GM18870 (cell line): ENCODE measurements around the gene NLRC5.
A peak's percentile ranks its signal among the peaks of the same experiment; 100 is the strongest.

ENCODE experiments used
- ATAC-seq: cut with Tn5 transposase; IDR thresholded peaks from one replicate; pipeline ENCODE4 v1.9.1; 2021; ENCODE audit warnings: moderate library complexity; ENCODE audit not compliant: unreplicated experiment

The NLRC5 gene, protein sequence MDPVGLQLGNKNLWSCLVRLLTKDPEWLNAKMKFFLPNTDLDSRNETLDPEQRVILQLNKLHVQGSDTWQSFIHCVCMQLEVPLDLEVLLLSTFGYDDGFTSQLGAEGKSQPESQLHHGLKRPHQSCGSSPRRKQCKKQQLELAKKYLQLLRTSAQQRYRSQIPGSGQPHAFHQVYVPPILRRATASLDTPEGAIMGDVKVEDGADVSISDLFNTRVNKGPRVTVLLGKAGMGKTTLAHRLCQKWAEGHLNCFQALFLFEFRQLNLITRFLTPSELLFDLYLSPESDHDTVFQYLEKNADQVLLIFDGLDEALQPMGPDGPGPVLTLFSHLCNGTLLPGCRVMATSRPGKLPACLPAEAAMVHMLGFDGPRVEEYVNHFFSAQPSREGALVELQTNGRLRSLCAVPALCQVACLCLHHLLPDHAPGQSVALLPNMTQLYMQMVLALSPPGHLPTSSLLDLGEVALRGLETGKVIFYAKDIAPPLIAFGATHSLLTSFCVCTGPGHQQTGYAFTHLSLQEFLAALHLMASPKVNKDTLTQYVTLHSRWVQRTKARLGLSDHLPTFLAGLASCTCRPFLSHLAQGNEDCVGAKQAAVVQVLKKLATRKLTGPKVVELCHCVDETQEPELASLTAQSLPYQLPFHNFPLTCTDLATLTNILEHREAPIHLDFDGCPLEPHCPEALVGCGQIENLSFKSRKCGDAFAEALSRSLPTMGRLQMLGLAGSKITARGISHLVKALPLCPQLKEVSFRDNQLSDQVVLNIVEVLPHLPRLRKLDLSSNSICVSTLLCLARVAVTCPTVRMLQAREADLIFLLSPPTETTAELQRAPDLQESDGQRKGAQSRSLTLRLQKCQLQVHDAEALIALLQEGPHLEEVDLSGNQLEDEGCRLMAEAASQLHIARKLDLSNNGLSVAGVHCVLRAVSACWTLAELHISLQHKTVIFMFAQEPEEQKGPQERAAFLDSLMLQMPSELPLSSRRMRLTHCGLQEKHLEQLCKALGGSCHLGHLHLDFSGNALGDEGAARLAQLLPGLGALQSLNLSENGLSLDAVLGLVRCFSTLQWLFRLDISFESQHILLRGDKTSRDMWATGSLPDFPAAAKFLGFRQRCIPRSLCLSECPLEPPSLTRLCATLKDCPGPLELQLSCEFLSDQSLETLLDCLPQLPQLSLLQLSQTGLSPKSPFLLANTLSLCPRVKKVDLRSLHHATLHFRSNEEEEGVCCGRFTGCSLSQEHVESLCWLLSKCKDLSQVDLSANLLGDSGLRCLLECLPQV (N-terminal part only)

DNA sequence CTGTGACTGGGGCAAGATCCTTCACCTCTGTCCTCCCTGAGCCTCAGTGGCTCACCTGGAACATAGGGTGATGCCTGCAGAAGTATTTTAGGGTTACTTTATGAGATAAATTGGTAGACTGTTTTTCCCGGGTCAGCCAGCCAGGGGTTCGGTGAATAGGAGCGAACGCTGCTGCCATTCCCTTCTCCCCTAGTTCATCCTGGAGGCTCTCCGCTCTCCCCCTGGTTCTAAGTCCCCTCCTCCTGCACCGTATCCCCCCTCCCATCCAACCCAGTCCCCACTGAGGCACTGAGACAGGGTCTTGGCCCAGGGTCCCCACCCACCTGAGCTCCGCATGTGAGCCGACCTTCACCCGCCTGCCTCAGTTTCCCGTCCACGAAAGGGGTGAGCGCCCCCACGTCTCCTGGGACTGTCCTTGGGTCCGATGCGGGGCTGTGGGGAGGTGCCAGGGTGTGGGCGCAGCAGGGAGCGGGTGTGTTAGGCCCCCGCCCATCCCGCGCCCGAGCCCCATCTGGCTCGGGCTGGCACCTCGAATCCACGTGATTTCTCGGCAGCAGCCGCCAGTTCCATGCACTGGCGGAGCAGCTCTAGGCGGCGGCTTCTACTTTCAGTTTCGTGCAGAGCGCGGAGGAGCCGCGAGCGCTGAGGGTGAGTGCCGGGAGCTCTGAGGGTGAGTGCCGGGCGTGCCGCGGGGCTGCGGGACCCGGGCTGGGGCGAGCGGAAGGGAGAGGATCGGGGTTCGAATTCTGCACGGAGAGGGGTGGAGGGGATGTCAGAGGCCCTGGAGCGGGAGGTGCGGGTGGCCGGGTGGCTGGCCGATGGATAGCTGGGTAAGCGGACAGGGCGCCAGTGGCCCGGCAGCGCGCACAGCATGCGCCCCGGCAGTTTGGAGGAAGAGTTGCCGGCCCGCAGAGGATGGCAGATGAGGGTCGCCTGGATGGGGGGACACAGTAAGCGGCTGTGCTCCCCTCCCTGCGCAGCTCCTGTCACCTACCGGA is at the start of gene NLRC5:
NLRC5 (plus strand) TSS at position 610 of the 998 bp plus-strand sequence. CDS start 31,156 bp downstream, outside the sequence.
- ATAC-seq, result peak; percentile 54

DNA sequence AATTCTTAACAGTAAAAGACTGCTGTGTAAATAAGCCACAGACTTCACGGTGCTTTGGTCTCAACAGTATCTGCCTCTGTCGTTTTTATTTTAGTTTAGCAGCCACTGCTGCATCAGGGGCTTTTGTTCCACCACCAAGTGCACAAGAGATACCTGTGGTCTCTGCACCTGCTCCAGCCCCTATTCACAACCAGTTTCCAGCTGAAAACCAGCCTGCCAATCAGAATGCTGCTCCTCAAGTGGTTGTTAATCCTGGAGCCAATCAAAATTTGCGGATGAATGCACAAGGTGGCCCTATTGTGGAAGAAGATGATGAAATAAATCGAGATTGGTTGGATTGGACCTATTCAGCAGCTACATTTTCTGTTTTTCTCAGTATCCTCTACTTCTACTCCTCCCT is 49.6 kb upstream of the NLRC5 start:
- no peak for ATAC-seq

DNA sequence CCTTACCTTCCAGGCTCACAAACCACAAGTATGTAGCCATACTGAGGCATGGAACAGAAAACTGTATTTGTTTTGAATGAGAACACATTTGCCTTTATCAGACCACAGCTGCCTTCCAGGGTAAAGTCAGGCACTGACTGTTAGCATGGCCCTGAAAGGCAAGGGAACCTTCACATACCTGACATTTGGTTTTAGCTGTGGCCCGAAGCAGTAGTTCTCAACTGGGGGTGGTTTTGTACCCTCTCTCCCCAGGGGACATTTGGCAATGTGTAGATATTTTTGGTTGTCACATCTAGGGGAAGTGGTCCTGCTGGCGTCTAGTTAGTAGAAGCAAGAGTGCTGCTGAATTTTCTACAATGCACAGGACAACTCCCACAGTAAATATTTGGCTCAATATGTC is 48.3 kb upstream of the NLRC5 start:
- no peak for ATAC-seq

DNA sequence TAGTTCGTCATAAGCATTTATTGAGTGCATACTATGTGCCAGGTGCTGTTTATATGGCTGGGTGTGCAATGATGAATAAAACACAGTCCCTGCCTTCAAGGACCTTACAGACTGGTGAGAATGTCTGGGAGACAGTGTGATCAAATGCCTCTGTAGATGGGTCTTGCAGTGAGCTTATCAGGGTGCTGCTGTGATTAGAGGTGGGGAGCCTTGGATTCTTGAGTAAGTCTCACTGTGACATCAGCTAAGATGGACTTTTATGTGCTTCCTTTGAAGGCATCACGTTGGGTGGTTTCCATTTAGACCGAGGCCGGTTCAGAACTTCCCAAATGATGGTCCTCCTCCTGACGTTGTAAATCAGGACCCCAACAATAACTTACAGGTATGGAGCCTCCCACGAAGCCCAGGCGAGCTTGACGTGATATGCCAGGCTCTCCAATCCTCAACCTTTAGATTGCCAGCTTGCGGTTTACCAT is 47.5 kb upstream of the NLRC5 start:
- ATAC-seq, result no peak

DNA sequence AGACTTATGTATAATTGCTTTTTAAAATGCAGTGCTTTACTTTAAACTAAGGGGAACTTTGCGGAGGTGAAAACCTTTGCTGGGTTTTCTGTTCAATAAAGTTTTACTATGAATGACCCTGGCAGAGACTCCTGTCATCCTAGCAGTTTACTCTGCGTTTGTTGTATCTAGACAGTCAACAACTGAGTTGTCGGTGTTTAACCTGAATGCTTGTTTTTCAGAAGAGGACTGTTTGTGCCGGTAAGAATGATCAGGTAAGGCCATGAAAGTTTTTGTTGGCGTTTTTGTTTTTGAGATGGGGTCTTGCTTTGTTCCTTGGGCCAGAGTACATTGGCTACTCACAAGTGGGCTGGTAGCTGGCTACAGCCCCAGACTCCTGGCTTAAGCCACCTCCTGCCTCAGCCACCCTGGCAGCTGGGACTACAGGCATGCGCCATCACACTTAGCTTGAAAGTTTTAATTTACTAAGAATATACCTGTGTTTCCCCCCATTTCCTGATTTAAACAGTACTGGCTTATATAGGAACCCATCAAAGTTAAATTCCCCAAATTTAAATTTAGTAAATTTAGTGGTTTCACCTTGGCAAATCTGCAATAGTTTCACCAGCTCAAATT is 45.5 kb upstream of the NLRC5 start:
- no peak for ATAC-seq

DNA sequence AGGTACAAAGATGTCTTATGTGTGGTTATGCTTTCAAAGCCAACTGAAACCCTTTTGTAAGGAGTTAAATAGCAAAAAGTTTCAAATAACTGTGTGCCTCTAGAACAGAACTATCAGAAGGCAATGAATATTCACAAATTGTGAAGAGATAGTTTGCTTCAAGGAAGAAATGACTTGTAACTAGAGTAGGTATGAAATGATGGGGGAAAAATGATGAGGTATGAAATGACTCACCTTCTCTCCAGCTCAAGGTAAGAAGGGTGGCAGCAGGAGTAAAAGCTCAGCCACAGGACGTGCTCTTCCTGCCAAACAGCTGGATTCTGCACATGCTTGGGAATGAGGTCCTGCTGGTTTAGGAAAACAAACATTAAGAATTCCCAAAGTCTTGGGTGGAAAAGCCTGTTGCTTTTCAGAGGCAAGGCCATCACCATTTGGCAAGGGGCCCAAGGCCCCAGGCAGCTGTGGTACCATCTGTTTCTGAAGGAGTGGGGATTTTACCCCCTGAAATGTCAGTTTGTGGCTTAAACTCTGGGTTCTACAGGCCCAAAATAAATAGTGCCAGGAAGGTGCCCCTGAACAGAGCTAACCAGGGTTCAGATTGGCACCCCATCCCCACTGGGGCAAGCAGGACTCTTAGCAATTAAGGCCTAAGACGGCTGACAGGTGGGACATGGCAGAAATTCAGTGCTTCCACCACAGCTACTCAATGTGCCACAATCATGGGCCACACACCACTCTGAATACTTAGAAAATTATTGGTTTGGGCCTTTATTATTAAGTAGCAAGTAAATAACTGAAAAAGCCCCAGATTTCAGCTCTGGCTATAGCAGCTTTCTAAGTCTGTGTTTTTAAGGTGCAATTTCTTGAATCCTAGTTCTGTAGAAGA is 44.2 kb upstream of the NLRC5 start:
- peak; percentile 56 for ATAC-seq

DNA sequence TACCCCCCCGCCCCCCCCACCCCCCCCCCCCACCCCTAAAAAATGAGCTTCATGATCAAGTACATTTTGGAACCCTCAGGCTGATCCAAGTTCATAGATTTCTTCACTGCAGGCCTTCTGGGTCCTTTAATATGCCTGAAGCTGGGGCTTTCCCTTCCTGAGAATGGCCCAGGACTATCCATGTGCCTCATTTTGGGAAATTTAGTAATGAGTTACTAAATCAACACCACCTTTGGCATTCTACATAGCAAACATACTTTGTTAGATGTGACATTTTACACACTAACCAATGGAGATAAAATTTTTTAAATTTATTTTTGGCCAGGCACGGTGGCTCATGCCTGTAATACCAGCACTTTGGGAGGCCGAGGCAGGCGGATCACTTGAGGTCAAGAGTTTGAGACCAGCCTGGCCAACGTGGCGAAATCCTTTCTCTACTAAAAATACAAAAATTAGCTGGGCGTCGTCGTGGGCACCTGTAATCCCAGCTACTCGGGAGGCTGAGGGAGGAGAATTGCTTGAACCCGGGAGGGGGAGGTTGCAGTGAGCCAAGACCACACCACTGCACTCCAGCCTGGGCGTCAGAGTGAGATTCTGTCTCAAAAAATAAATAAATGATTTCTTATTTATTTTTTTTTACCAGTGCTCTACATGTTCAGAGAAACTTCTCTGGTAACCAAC is 43.4 kb upstream of the NLRC5 start:
- no peak for ATAC-seq

DNA sequence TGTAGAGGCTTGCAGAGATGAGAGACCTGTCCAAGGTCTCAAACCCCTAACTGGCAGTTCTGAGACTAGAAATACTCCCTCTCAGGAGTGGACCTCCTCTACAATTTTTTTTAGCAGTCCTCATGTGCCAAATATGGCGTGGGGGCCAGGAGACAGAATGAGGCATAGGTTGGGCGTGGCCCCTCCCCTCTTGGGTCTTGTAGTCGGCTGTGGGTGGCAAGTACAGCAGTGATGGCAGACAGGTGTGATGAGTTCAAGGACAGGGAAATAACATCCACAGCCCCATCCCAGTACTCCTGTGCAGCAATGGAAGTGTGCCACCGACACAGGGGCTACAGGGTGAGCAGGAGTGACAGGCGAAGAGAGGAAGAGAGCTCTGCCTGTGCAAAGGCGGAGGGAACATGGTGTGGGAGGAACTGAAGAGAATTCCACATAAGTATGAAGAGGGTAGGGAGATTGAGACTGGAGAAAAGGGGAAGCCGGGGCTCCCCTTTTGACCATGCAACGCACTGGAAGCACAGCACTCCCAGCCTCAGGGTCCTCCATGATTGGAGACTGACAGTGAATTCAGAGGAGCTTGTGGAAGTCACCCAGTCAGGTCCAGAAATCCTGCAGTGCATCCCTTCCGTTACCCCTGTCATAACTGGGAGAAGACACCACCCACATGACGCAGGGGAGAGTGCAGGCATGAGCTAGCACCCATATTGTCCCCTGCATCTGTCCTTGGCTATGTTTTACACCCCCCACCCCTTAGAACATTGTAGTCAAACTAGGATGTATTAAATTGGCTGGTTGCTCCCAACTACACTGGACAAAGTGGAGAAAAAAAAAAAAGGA is 42.4 kb upstream of the NLRC5 start:
- ATAC-seq, result no peak

DNA sequence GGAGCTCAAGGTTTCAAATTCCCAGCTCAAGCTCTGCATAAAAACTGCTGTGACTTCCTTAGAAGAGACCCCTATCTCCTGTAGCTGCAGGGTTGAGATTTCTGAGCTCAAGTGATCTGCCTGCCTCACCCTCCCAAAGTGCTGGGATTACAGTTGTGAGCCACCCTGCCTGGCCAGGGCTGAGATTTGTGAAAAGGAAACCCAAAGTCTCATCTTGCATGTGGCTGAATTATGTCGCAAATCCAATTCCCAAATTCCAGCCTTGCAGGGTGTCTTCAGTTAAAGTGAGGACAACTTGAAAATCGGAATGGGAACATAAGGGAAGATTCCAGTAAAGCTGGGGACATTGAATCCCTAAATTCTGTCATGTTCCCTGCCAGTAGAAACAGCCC is 41.8 kb upstream of the NLRC5 start:
- ATAC-seq, result no peak

DNA sequence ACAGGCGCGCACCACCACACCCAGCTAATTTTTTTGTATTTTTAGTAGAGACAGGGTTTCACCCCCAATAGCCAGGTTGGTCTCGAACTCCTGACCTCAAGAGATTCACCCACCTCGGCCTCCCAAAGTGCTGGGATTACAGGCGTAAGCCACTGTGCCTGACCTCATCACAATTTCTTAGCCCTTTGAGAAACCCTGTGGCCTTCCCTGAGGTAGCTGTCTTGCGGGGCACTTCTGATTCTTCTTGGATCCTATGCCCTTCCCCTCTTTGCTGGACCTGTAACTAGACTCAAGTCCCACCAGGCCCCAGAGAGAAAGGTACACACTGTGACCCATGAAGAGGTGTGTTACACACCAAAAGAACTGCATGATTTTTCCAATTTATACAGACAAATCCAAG is 41.1 kb upstream of the NLRC5 start:
- no peak for ATAC-seq

DNA sequence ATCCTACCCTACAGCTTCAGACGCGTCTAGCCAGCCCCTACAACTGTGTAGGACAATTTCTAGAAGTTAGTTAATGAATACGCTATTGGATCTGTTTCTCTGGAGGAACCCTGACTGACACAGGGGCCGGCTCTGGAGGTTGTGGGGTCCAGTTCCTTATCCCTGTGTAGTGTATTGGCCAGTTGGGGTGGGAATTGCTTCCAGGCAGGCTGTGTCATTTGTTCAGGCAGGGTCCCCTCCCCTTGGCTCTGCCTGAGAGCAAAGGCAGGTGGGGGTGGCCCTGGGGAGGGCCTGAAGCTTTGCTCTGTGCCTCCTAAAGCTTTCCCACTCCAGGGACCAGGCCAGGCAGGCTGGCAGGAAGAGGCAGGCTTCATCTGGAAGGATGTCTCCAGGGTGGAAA is 39.3 kb upstream of the NLRC5 start:
- no peak for ATAC-seq

DNA sequence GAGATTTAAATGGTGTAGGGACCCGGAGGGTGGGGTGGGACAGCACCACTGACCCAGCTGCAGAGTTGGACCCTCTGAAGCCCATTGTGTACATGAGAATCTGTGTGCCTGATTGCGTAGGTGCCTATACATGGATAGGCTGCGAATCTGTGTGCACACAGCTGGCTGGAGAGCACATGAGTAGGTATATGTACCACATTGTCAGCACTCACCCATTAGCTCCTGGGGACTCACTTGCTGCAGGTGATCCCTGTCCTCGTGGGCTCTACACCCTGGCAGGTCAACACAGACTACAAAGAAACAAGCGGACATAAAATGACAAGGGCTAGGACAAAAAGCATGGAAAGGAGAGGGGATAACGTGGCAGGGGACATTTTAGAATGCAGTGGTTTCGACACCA is 38.9 kb upstream of the NLRC5 start:
- ATAC-seq, result no peak

DNA sequence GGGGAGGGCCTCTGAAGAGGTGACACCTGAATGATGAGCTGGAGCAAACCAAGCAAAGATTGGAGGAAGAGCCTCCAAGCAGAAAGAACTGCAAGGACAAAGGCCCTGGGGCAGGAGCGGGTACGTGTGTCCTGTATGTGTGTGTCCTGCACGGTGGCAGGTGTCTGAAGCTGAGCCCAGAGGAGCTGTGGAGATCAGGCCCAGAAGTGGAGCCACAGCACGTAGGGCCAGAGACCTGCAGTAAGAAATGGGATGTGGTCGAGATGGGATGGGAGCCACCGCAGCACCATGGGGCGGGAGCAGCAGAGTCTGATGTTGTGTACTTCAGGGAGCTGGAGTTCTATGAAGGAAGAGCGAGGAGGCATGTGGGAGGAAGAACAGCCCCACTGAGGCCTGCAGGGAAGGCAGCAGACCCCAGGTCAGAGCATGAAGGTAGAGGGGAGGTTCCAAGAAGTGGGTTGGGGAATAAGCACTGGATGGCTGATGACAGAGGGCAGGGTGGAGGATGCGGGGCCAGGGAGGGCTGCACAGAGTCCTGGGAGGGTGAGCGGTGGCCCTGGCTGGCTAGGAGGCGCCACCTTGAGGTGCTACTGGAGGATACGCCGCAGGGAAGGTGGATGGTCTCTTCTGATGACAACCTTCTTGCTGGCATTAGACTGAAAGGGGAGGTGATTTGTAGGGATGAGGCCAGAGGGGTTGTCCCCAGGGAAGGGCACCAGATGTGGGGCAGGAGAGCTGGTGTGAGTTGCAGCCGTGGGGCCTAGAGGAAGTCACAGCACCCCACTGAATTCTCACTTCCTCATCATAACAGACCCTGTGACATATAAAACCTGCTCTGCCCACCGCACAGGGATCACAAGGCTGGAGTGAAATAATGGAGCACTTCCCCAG is 38.2 kb upstream of the NLRC5 start:
- ATAC-seq, result no peak

DNA sequence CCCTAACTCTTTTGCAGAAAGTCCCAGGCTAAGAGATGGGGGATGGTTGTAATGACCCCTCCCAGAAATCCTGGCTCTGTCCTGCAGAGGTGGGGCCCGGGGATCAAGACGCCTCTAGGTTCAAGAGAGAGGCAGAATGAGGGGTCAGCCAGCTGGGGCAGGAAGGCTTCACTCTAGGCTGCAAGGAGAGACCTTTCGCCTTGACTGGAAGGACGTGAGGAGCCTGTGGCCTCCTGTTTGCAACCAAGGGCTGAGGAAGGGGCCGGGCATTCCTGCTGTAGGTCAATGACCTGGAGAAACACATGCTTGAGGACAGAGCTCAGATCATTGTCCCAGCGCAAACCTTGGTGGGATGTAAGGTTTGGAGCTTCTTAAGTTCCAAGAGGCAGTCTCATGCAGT is 36.4 kb upstream of the NLRC5 start:
- no peak for ATAC-seq

DNA sequence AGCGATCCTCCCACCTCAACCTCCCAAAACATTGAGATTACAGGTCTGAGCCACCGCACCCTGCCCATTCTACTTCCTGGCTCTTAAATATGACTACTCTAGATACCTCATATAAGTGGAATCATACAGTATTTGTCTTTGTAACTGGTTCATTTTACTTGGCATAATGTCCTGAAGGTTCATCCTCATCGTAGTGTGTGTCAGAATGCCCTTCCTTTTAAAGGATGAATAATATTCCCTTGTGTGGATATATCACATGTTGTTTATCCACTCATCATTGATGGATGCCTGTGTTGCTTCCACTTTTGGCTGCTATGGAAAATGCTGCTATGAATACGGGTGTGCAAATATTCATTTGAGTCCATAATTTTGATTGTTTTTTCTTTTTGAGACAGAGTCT is 33.3 kb upstream of the NLRC5 start:
- ATAC-seq, result no peak

DNA sequence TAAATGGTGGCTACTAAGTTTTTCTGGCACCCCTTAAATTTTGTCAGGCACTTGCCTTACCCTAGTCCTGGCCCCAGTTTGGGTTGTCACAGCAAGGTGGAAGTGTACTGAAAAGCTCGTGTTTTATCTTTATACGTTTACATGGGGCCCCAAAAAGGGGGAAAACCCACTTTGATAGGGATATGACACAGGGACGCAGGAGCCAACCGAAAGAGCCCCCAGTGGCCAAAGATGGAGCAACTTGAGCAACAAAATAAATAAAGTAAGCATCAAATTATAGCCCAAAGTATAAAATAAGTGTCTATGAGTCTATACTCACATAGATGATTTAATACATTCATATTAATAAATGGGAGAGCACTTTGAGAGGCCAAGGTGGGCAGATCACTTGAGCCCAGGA is 32.6 kb upstream of the NLRC5 start:
- ATAC-seq, result no peak
